Measurements from ENCODE around the gene RBBP4.
A peak's percentile ranks its signal among the peaks of the same experiment; 100 is the strongest.
"Not testable (repeated sequence)": the region's sequence is repeated elsewhere in the genome, so short reads cannot be mapped to it uniquely, and the experiment has no call there.

The RBBP4 gene

DNA sequence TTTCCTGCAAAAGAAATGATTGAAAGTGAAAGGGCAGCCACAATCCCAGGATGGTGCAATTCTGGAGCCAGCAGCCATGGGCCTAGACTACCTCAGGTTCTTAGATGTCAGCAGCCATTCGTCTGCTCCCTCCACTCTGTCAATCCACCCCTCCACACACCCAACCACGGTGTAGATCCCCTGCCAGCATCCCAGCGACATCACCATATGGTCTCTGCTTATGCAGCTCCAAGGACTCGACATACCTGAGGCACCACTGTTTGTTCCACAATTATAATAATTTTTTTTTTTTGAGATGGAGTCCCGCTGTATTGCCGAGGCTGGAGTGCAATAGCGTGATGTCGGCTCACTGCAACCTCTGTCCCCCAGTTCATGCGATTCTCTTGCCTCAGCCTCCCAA is 45.0 kb downstream of the RBBP4 start:
- DNase-seq: no peak

DNA sequence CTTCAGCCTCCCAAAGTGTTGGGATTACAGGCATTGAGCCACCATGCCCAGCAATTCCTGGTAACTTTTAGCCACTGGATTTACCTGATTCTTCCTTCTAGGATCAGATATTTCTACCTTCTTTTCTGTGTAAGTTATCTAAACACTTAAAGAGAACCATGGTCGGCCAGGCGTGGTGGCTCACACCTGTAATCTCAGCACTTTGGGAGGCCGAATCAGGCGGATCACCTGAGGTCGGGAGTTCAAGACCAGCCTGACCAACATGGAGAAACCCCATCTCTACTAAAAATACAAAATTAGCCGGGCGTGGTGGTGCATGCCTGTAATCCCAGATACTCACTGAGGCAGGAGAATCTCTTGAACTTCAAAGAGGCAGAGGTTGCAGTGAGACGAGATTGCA is 46.0 kb downstream of the RBBP4 start:
- not testable (repeated sequence) for DNase-seq

DNA sequence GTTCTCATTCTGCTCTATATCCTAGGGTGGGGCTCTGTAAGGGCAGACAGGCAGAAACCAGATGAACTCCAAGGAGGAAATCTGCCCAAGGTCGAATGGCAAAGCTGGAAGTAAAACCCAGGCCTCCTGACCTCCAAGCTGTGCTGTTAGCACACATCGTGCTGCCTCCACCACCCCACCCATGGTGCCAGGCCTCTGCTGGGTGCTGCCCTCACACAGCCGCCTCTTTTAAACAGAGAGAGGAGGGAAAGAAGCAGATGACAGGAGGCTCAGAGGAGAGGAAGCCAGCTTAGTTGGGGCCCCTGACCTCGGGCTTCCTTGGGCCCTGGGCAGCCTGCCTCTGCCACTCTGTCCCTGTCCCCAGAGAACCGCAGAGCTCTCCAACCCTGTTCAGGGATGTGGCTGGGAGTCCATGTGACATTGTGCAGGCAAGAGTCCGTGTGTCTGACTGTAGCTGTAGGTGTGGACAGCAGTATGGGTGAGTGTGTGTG is 50.5 kb downstream of the RBBP4 start:
- no peak for DNase-seq

DNA sequence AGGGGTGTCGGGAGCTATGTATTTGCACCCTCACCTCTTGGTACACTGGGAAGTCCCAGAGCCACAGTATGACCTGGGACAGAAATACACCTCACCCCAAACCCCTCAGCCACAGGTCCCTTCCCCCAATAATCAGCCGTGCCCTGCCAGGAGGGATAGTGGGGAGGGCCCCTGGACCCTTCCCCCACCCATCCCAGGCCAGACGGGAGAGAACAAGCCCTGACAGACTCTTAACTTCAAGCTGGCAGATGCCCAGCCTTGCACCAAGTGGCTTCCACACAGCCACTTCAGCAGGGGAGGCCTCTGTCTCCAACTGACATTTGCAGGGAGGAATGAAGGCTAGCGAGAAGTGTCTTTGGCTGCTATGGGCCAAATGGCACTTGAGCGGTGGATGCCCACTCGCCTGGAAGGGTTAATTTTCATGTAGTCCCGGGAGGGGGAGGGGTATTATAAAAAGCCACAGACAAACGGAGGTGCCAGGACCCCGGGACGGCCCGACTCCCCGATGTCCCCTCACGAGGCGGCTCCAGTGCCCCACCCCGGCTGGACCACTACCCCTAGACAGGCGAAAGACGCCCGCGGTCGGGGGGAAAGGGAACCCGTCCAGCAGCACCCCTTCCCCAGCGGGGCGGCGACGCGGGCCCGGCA is 51.1 kb downstream of the RBBP4 start:
- DNase-seq: peak; percentile 50

DNA sequence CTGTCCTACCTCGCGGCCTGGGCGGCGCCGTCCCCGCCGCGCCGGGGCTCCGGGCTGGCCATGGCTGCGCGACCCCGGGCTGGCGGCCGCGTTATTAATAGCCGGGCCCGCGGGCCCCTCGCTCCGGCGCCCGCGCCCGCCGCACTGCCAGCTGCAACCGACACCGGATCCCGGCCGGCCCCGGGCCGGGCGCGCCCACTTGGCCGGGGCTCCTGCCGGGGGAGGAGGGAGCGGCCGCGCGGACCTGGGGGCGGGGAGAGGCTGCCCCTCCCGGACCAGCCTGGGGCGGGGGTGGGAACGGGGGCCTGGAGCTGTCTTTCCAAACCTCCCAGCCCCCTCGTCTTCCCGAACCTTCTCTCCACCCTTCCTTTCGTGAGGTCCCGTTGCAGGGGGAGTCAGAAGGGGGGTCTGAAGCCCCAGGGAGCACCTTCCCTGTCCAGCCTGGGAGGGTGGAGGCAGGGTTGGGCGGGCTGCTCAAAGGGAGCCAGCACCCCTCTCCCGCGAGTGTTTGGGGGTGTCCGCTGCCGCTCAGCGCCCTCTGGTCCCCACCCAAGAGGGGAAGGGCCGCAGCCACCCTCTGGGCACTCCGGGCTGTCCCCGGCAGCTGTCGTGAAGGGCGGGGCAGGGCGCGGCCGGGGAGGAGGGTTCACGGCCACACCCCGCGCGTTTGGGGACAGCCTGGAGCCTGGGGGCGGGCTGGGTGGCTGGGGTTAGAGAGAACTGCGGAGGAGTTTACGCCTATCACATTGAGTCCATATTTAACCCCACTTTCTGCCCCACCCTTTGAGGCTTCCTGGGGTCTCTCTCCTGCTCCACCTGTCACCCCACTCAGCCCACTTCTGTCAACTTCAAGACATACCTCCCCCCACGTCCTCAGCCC is 51.8 kb downstream of the RBBP4 start, which contains the start of gene SYNC:
Gene SYNC (minus strand): TSS at position 172 of the 880 bp plus-strand sequence. CDS start 110 bp downstream, at position 62.
- DNase-seq: peak; percentile 91

DNA sequence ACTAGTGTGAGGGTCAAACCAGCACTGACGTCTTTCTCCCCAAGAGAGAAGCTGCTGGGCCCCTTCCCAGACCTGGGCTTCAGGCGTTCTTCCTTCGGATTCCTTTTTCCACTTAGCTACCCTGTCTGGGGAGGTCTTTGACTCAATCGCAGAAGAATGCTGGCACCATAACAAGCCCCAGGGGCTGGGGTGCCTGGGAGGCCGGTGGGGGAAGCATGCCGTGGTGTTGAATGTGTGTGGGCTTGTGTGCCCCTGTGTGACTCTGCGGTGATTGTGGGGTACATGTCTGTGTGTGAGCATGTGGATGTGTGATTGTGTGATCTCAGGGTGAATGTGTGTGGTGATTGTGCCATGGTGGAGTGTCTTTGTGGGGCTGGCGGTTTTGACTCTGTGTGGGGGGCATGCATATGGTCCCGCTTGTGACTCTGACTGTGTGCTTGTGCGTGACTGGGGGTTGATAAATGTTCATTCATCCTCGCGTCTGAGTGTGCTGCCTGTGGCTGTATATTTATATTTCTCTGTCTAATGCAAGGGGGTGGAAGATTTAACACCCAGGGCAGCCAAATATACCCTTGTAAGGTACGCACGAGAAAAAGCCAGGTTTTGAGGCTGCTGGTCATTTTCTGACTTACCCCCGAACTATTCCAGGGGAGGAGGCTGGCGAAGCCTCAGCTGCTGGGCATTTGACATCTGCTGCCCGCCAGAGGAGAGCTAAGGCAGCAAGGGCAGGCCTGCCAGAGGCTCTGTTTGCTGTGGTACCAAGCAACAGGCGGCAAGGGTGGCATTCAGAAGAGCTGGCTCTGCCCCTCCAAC is 52.7 kb downstream of the RBBP4 start:
- DNase-seq: no peak

DNA sequence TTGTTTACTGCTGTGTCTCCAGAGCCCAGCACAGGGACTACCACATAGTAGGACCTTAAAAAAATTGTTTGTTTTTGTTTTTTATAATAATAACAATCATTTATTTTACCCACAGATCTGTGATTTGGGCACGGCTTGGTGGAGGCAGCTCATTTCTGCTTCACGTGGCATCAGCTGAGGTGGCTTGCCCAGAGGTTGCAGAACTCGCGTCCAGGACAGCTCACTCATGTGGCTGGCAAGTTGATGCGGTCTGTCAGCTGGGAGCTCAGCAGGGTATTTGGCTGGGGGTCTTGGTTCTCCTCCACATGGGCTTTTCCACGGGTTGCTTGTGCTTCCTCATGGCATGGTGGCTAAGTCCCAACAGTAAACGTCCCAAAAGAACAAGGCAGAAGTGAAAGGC is 54.5 kb downstream of the RBBP4 start:
- DNase-seq: no peak

DNA sequence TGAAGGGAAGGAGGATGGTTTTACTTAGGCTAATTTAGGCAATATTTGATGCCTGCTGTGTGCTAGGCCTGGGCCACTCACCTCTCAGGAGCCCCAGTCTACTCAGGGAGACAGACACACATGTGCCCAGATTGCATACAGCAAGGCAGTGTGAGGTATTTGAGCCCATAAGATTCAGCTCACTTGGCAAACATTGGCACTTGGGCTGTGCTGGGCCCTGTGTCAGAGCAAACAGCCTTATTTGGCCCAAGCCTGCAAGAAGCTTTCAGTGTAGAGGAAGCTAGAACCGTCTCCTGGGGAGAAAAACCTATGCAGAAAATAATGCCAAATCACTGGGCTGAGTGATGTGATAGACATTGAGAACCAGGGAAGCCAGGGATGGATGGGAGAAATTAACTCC is 55.5 kb downstream of the RBBP4 start:
- DNase-seq: no peak

DNA sequence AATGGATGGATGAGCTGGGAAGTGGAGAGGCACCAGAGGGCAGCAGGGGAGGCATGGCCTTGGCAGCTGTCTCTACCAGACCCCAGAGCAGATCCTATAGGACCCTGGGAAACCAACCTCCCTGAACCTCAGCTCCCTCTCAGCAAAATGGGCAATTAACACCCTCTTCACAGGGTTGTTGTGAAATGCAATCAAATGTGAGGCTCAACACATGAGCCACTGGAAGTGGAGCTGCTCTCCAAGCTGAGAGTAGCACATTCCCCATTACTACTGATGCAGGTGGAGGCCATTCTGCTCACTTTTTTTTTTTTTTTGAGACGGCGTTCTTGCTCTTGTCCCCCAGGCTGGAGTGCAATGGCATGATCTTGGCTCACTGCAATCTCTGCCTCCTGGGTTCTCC is 58.1 kb downstream of the RBBP4 start:
- DNase-seq: no peak

DNA sequence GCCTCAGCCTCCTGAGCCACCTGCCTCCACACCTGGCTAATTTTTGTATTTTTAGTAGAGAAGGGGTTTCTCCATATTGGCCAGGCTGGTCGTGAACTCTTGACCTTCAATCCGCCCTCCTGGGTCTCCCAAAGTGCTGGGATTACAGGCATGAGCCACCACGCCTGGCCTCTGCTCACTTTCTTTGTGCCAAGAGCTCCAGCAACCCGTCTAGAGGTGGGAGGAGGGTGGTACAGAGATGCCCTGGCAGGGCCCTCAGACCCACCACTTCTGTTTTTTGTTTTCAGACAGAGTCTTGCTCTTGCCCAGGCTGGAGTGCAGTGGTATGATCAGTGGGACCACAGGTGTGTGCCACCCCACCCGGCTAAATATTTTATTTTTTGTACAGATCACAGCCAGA is 58.5 kb downstream of the RBBP4 start:
- DNase-seq: no peak

DNA sequence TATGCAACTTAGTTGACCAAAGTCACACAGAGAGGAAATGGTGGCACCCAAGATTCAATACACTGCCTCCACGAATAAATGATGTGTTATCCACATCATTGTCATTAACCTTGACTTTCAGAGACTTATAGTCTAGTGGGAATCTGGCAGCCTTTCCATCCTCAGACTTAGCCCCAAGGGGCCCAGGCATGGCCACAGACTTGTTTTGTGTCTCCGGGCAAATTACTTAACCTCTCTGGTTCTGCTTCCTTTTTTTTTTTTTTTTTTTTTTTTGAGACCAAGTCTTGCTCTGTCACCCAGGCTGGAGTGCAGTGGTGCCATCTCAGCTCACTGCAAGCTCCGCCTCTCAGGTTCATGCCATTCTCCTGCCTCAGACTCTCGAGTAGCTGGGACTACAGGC is 60.2 kb downstream of the RBBP4 start:
- not testable (repeated sequence) for DNase-seq

DNA sequence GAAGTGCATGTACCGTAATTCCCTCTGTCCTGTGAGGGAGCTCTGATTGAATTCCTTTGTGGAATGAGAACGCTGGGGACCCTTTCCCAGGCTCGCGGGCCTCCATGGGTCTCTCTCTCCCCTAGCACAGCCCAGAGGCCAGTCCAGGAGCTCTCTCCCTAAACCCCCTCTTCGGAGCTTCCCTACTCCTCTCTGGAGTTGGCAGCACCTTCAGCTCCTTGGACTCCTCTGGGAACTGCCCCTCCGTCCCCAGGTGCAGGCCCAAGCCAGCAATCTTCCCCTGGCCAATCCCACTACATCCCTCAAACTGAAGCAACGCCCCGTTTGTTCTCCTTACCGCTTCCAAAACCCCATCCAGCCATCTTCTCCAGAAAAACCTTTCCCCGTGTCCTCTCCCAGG is 62.1 kb downstream of the RBBP4 start:
- DNase-seq: no peak

DNA sequence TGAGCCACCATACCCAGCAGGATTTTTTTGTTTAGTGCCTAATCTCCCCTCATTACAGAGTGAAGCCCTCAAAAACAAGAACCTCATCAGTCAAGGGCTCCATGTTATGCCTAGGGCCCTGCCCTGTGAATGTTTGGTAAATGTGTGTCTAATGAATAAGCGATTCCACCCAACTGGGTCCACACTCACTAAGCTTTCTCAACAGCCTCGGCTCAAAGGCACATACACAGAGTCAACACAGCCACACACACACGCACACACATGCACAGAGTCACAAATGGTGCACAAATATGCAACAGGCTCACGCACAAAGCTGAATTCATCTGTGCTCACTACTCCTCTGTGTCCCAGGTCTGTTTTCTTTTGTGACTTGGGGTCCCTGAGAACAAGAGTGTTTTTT is 63.3 kb downstream of the RBBP4 start:
- no peak for DNase-seq

DNA sequence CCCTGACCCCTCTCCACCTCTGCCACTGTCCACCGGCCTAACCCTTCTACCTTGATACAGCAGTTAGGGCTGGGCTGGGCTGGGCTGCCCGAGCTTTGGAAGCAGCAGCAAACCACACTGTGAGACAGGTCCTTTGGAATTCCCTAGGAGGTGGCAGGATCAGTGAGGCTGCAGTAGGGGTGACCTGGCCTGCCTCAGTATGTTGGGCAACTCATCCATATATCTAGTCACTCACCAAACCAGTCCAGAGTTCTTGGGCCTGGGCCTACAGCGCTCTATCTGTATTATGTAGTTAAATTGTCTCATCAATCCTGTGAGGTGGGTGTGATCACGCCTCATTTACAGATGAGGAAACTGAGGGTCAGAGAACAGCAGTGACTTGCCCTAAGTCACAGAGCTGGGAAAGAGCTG is 64.9 kb downstream of the RBBP4 start:
- no peak for DNase-seq

DNA sequence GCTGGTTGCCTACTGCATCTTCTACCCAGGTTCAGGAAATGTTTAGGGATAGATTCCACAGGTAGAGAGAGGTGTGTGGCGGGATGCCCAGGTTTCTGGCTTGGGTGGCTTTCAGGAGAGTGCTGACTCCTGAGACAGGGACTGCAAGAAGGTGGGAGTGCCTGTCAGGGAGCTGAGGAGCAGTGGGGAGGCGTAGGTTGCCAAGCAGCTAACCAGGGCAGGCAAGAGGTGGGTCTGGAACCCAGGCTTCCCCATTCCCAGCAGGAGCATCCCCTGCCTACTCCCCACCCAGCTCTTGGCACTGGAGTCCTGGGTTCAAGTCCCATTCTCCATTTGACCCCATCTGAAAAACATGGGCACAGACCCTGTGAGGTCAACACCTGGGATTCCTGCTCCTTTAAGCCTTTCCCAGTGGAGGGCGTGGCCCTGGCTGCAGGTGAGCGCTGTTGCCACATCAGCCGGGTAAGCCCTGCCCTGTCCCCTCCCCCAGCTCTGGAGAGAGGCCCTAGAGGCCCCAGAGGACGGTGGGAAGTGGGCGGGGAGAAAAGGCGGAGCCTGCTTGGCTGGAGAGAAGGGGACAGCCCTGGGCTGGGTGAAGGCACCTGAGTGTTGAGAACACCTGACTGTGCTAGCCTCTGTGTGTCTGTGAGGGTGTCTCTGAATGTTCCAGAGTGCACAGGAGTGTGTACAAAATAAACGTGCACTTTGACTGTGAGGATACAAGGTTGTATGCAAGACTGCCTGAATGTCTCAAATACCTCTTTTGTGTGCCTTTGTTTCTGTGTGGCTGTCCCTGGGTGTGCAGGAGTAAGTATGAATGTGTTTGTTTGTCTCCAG is 65.5 kb downstream of the RBBP4 start:
- peak; percentile 86 for DNase-seq

DNA sequence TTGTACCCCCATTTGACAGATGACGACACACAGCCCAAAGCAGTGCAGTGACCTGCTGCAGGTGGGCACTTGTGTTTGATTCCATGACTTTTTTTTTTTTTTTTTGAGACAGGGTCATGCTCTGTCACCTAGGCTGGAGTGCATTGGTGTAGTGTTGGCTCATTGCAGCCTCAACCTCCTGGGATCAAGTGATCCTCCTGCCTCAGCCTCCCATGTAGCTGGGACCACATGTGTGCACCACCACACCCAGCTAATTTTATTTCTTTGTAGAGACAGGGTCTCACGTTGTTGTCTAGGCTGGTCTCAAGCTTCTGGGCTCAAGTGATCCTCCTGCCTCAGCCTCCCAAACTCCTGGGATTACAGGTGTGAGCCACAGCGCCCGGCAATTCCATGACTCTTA is 66.5 kb downstream of the RBBP4 start:
- no peak for DNase-seq

DNA sequence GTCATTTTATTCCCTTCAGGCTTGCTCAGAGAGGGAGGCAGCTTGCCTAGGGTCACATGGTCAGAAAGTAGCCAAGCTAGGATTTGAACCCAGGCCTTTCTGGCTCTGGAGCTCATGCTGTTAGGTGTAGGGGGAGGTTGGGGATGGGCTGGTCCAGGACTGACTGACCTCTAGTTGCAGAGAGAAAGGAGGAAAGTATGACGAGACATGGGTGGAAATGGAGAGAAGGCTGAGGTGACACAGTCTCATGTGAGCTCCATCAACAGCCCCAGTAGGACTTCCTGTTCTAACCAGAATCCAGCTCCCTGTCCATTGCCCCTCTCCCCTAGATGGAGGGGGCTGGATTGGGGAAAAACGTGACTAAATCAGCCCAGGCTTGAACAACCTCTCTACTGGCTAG is 67.0 kb downstream of the RBBP4 start:
- DNase-seq: no peak

DNA sequence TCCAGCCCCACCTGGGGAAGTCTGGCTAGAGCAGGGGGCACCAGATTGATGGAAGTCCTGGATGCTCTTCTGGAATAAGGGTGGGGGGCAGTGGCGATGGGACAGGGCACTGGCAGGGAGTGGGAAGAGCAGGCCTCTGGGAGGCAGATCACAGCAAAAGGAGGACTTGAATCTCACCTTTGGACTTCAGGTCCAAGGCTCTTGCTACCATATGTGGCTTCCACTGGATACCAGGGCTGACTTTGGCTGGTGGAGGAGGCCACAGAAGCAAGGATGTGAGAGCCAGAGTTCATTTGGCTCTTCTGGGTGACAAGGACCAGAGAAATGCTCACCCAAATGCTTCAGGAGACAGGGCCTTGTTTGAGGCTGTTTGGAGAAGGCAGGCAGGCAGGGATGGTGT is 67.5 kb downstream of the RBBP4 start:
- no peak for DNase-seq

DNA sequence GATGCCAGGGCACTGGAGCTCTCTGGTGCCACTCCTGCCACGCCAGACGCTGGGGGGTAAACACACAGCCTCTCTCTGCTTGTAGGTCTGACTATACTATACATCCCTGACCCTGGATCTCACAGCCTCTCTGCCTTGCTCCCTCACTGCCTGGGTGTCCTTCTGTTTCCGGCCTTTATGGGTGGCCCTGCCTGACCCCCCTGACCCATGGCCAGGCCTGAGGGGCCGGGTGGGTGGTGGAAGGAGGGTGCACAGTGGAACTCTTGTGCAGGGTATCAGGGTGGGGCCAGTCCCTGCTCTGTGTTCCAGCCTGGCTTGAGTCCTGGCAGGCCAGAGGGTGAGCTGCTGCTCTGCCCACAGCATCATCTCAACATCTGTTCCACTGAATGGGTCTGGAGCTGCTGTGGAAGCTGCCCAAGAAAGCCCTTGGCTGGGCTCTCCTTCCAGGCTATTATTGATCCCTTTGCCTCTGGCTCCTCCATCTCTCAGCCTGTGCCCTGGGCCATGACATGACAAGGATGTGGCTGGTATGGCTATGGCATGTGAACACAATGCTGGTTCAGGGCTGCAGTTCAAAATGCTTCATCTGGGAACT is 68.8 kb downstream of the RBBP4 start:
- DNase-seq: no peak

DNA sequence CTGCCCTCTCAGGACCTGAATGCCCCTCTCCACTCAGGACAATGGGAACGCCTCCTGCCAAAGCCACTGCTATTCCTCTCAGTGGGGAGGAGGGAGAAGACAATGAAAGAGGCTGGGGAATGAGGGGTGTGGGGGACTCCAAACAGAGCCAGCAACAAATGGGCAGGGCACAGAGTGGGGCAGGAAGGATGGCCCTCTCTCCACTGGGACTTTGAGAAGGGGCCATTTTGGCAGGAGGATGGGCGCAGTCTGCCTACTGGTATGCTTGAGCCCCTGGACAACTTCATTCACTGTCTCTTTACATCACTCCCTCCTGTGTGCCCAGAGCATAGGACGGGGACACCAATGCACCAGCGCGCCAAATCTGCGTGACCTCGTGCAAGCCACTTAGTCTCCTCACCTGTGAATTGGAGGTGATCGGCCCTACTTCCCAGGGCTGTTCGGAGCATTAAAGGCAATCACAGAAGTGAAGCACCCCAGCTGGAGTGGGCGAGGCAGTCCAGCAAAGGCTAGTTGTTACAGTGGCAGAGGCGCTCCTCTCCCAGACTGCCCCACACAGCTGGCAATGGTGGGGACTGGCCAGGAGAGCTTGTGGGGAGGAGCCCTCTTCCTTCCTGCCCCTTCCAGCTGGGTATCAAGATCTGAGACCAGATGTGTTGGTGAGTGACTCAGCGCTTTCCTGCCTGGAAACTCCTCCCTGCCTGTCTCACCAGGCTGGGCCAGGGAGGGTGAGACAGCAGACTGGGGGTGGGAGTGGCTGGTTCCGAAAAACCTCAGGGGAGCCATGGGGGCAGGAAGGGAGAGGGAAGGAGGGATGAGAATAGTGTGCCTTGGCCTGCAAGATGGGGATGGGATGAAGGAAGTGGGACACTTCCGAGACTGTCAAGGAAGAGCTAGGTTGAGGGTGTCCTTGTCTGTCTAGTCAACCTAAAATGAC is 73.9 kb downstream of the RBBP4 start:
- peak; percentile 97 for DNase-seq

DNA sequence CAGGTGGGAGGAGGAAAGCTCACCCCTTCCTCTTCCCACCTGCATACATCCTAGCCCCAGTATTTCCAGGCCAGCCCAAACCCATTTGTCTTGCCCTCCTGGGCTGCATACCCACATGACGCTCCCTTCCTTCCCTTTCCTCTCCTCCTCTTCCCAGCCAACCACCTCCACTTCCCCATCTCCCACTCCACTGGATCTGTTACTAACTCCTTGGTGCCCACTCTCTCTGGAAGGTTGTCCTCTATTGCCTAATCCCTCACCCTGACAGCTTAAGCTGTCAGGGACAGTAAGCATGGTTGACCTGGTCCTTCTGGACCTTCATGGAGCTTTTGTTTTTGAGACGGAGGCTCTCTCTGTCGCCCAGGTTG is 74.6 kb downstream of the RBBP4 start:
- no peak for DNase-seq
